ENCODE measurements around the gene UBE2V1. TPM values are rescaled to one million over a fixed set of nuclear protein-coding genes. Genes with fewer than 3 reads are reported as not detected.
A peak's percentile ranks its signal among the peaks of the same experiment; 100 is the strongest.

UBE2V1 gene
- total and polyA plus RNA-seq, 2 of the 13 experiments (the other 11 are each of a cell fraction or from before 2014, with no cell fraction given), result 81.3 to 132 TPM

GRCh38 chr20:50153500-50154377 lies 40.8 kb upstream of the UBE2V1 start, which contains the start of gene PEDS1 (continued):
- TF ChIP-seq MTERF4 (CRISPR knock-in tag; IDR thresholded peaks at IDR 0.05) (peak; percentile 97), KLF11 (CRISPR knock-in tag; IDR thresholded peaks at IDR 0.05) (peak; percentile 79), BHLHE40 (IDR thresholded peaks at IDR 0.05; ENCODE audit: low read length) (peak; percentile 32; the same call in 1 of the 2 replicates), THAP7 (CRISPR knock-in tag; IDR thresholded peaks at IDR 0.05) (peak; percentile 91), ZNF570 (CRISPR knock-in tag; IDR thresholded peaks at IDR 0.05; ENCODE audit: borderline replicate concordance) (0 out of 2 replicates have a peak, but pooled peaks have one; percentile 89), CERS6 (CRISPR knock-in tag; IDR thresholded peaks at IDR 0.05) (peak; percentile 95), YY1 (IDR thresholded peaks at IDR 0.05; ENCODE audit: insufficient read depth, insufficient replicate concordance, low read depth, low read length) (peak; percentile 89), ZNF432 (CRISPR knock-in tag; IDR thresholded peaks at IDR 0.05; ENCODE audit: borderline replicate concordance) (no peak), ZNF776 (CRISPR knock-in tag; IDR thresholded peaks at IDR 0.05) (peak; percentile 97; the same call in 1 of the 2 replicates), CCAR2 (optimal IDR thresholded peaks at IDR 0.05; ENCODE audit: low read depth, low read length) (no peak), IRF2 (CRISPR knock-in tag; IDR thresholded peaks at IDR 0.05) (no peak; the same call in 1 of the 2 replicates), CENPT (CRISPR knock-in tag; IDR thresholded peaks at IDR 0.05; ENCODE audit: low read depth) (peak; percentile 97), ZNF230 (CRISPR knock-in tag; IDR thresholded peaks at IDR 0.05) (peak; percentile 99), HNF4G (IDR thresholded peaks at IDR 0.05; ENCODE audit: borderline replicate concordance, low read depth, low read length) (no peak), HNF4G (CRISPR knock-in tag; IDR thresholded peaks at IDR 0.05; ENCODE audit: borderline replicate concordance, low read depth) (peak; percentile 63; the same call in 1 of the 2 replicates), DDIT3 (CRISPR knock-in tag; IDR thresholded peaks at IDR 0.05) (0 out of 2 replicates have a peak, but pooled peaks have one; percentile 24), ZNF7 (CRISPR knock-in tag; IDR thresholded peaks at IDR 0.05) (no peak), HES4 (CRISPR knock-in tag; IDR thresholded peaks at IDR 0.05; ENCODE audit: borderline replicate concordance) (peak; percentile 95), ZNF777 (CRISPR knock-in tag; IDR thresholded peaks at IDR 0.05) (peak; percentile 19; the same call in 1 of the 2 replicates), GRHL1 (CRISPR knock-in tag; conservative IDR thresholded peaks at IDR 0.05) (no peak), LRRFIP1 (CRISPR knock-in tag; conservative IDR thresholded peaks at IDR 0.05) (0 out of 2 replicates have a peak, but pooled peaks have one; percentile 52)
